OCI-LY3 (cell line): ENCODE results near the gene GPN3.

Experiments
- EZH2phosphoT487 ChIP-seq: fragments of 200-600 bp; shearing (Covaris generic); IDR thresholded peaks from 2 replicates; pipeline ENCODE4 v1.6.1; 2018; ENCODE audit warnings: antibody characterized with exemption, mixed run types, low read depth
- TF ChIP-seq, protein P1 (sequence below): fragments of 200-600, 300-600 bp; sonication (generic); IDR thresholded peaks from 2 replicates; pipeline ENCODE4 v1.5.1; 2014; ENCODE audit warnings: antibody characterized with exemption, low read length, low read depth

DNA sequence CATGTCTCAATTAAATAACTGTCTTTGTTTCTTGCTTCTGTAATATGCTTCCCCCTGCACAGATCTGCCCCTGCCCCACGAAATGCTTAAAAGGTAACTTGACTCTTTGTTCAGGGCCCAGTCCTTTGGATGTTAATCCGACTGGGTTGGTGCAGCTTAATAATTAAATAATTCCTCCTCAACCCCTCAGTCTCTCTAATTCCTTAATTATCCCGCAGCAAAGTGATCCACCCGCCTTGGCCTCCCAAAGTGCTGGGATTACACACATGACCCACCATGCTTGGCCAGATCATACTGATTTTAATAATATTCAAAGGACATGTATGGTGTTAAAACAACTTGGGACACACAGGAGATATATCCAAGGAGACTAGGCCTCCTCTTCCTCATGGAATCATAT is 46.4 kb downstream of the GPN3 start:
- TF ChIP-seq, protein P1, sequence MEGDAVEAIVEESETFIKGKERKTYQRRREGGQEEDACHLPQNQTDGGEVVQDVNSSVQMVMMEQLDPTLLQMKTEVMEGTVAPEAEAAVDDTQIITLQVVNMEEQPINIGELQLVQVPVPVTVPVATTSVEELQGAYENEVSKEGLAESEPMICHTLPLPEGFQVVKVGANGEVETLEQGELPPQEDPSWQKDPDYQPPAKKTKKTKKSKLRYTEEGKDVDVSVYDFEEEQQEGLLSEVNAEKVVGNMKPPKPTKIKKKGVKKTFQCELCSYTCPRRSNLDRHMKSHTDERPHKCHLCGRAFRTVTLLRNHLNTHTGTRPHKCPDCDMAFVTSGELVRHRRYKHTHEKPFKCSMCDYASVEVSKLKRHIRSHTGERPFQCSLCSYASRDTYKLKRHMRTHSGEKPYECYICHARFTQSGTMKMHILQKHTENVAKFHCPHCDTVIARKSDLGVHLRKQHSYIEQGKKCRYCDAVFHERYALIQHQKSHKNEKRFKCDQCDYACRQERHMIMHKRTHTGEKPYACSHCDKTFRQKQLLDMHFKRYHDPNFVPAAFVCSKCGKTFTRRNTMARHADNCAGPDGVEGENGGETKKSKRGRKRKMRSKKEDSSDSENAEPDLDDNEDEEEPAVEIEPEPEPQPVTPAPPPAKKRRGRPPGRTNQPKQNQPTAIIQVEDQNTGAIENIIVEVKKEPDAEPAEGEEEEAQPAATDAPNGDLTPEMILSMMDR = no peak
- no peak for TF ChIP-seq EZH2phosphoT487
